Neural cell (in vitro differentiated cells): ENCODE results near the gene SPDYE1.

ENCODE experiments used
- CTCF ChIP-seq: fragments of 450-650 bp; IDR thresholded peaks from 2 replicates; pipeline ENCODE4 v1.5.1; 2014; ENCODE audit warnings: antibody characterized with exemption, mild to moderate bottlenecking, moderate library complexity; ENCODE audit not compliant: poor library complexity, severe bottlenecking
- EP300 ChIP-seq: fragments of 450-650 bp; conservative IDR thresholded peaks from 2 replicates; pipeline ENCODE4 v1.6.1; 2014; ENCODE audit warnings: antibody characterized with exemption, mild to moderate bottlenecking, moderate library complexity; ENCODE audit not compliant: poor library complexity, severe bottlenecking
- EZH2 ChIP-seq: fragments of 200-600, 300-800 bp; shearing (Covaris generic), sonication (generic); IDR thresholded peaks from 2 replicates; pipeline ENCODE4 v1.6.1; 2014; ENCODE audit warnings: antibody characterized with exemption, low read length, borderline replicate concordance, mild to moderate bottlenecking; ENCODE audit not compliant: insufficient read depth, poor library complexity, severe bottlenecking
- RAD21 ChIP-seq: fragments of 450-650 bp; conservative IDR thresholded peaks from 2 replicates; pipeline ENCODE4 v1.6.1; 2014; ENCODE audit warnings: antibody characterized with exemption, mild to moderate bottlenecking, moderate library complexity

GRCh38 chr7:44042221-44042620 is 44.5 kb downstream of the SPDYE1 start:
- TF ChIP-seq CTCF = no peak
- TF ChIP-seq EZH2 = no peak
- no peak for TF ChIP-seq EP300
- no peak for TF ChIP-seq RAD21
